ENCODE measurements around the gene MLYCD.

GRCh38 chr16:83972256-83973008, 73.5 kb downstream of the MLYCD start:
- TF ChIP-seq CTCF (IDR thresholded peaks at IDR 0.05; ENCODE audit: low read depth, low read length, poor library complexity, severe bottlenecking): no peak
- no peak for TF ChIP-seq EZH2phosphoT487 (IDR thresholded peaks at IDR 0.05; ENCODE audit: borderline replicate concordance, low read length)

All from DOHH2 (cell line).